B cell (primary cell): ENCODE data around the gene ALPL. TPM values are rescaled to one million over a fixed set of nuclear protein-coding genes. Genes with fewer than 3 reads are reported as not detected.

Experiments used
- ATAC-seq: fragments of 200-7000 bp; cut with Tn5 transposase; one replicate; pipeline ENCODE4 v1.10.0; 2021; ENCODE audit warnings: low read depth, mild to moderate bottlenecking, moderate number of reproducible peaks, moderate library complexity
- CTCF ChIA-PET: fragments of 350-600 bp; sonication (Branson Sonifier 250); formaldehyde crosslinking; loops from one replicate; lab custom pipeline; 2021; ENCODE audit warnings: antibody characterized with exemption, inconsistent platforms; lab: Charles Lee
- POLR2A ChIA-PET: fragments of 350-600 bp; sonication (Branson Sonifier 250); formaldehyde crosslinking; loops from one replicate; lab custom pipeline; 2021; ENCODE audit warnings: antibody characterized with exemption; lab: Charles Lee
- DNase-seq: peaks from one replicate; pipeline ENCODE4 v3.0.0; 2013
- H2AFZ ChIP-seq: 2 replicates; pipeline ENCODE4 v1.6.1; 2012; ENCODE audit warnings: mild to moderate bottlenecking, low read depth, low read length; ENCODE audit not compliant: insufficient read depth, poor library complexity, severe bottlenecking
- H3K27ac ChIP-seq, 2 donors: 1 replicate in 1 of 2; 2 replicates in 1 of 2; pipeline ENCODE4 v1.5.1; 2012 to 2013; ENCODE audit warnings: low read length in 2 of 2, mild to moderate bottlenecking in 2 of 2, moderate library complexity in 1 of 2
- H3K27me3 ChIP-seq, 4 experiments: fragments of 200-600 bp in 1 of 4; sonication (generic) in 1 of 4; replicated peaks in 1 of 4; 1 replicate in 2 of 4; 2 replicates in 2 of 4; pipeline versions ENCODE4 v1.6.1 to v1.7.0; 2013 to 2016; ENCODE audit warnings: low read length in 3 of 4, mild to moderate bottlenecking in 2 of 4, mixed read lengths in 1 of 4, moderate library complexity in 1 of 4; ENCODE audit not compliant: insufficient read depth in 4 of 4, control insufficient read depth in 3 of 4; ENCODE audit errors: control extremely low read depth in 1 of 4
- H3K36me3 ChIP-seq, 2 experiments: replicated peaks in 1 of 2; 1 replicate in 1 of 2; 2 replicates in 1 of 2; pipeline versions ENCODE4 v1.6.1 to v1.7.1; 2013; ENCODE audit warnings: low read length in 1 of 2; ENCODE audit not compliant: insufficient read depth in 2 of 2, control insufficient read depth in 1 of 2; ENCODE audit errors: control extremely low read depth in 1 of 2, extremely low read depth in 1 of 2
- H3K4me1 ChIP-seq, 2 donors: fragments of 200-600 bp in 1 of 2; sonication (generic) in 1 of 2; 1 replicate in 1 of 2; 2 replicates in 1 of 2; pipeline versions ENCODE4 v1.5.1 to v1.6.1; 2013 to 2017; ENCODE audit warnings: low read length in 2 of 2; ENCODE audit not compliant: control insufficient read depth in 2 of 2, insufficient read depth in 2 of 2
- H3K4me2 ChIP-seq: replicated peaks from 2 replicates; pipeline ENCODE3; 2012; ENCODE audit warnings: mild to moderate bottlenecking, low read depth, low read length; ENCODE audit not compliant: poor library complexity, severe bottlenecking
- H3K4me3 ChIP-seq, 5 experiments: fragments of 200-600 bp in 1 of 5; sonication (generic) in 1 of 5; 1 replicate in 3 of 5; 2 replicates in 2 of 5; pipeline versions ENCODE4 v1.5.1 to v1.7.0; 2011 to 2016; ENCODE audit warnings: low read length in 4 of 5, mild to moderate bottlenecking in 4 of 5, low read depth in 2 of 5, control low read depth in 1 of 5, moderate library complexity in 1 of 5; ENCODE audit not compliant: insufficient read depth in 1 of 5; ENCODE audit errors: control extremely low read depth in 1 of 5, extremely low read depth in 1 of 5
- H3K79me2 ChIP-seq: fragments of 200-600 bp; sonication (generic); one replicate; pipeline ENCODE4 v1.6.0; 2016; ENCODE audit warnings: low read length; ENCODE audit not compliant: control insufficient read depth, insufficient read depth
- H3K9ac ChIP-seq: fragments of 200-600 bp; sonication (generic); 2 replicates; pipeline ENCODE4 v1.6.1; 2017; ENCODE audit warnings: mild to moderate bottlenecking, low read length, moderate library complexity
- H3K9me3 ChIP-seq, 3 donors: one replicate each; pipeline versions ENCODE4 v1.6.1 to v1.7.1; 2013; ENCODE audit warnings: low read length in 2 of 3; ENCODE audit not compliant: control insufficient read depth in 2 of 3, insufficient read depth in 1 of 3; ENCODE audit errors: control extremely low read depth in 1 of 3
- H4K20me1 ChIP-seq: 2 replicates; pipeline ENCODE4 v1.6.0; 2012; ENCODE audit warnings: mild to moderate bottlenecking, low read length; ENCODE audit not compliant: insufficient read depth, control insufficient read depth, poor library complexity, severe bottlenecking
- H3K27ac Mint-ChIP-seq: one replicate; pipeline ENCODE4 v1.8.0; 2021; ENCODE audit warnings: mixed read lengths
- H3K27me3 Mint-ChIP-seq: one replicate; pipeline ENCODE4 v1.8.0; 2021; ENCODE audit warnings: mixed read lengths
- H3K4me1 Mint-ChIP-seq: one replicate; pipeline ENCODE4 v1.8.0; 2021; ENCODE audit warnings: mixed read lengths
- H3K4me3 Mint-ChIP-seq: one replicate; pipeline ENCODE4 v1.8.0; 2021; ENCODE audit warnings: mixed read lengths
- H3K9me3 Mint-ChIP-seq: one replicate; pipeline ENCODE4 v1.8.0; 2022; ENCODE audit warnings: mixed read lengths; ENCODE audit not compliant: insufficient read depth
- CTCF ChIP-seq: fragments of 200-600 bp; IDR thresholded peaks from one replicate; pipeline ENCODE4 v1.8.0; 2022; ENCODE audit warnings: antibody characterized with exemption, mild to moderate bottlenecking
- EZH2 ChIP-seq: IDR thresholded peaks from 2 replicates; pipeline ENCODE4 v1.6.1; 2012; ENCODE audit warnings: borderline replicate concordance, low read depth, mild to moderate bottlenecking, moderate library complexity, low read length; ENCODE audit not compliant: insufficient read depth, poor library complexity, severe bottlenecking
- WGBS: methylation state at CpG from one replicate; pipeline ENCODE4 v1.1.5; 2013; ENCODE audit warnings: missing lambda C conversion rate; ENCODE audit not compliant: insufficient coverage; 5-methylcytosine and 5-hydroxymethylcytosine counted together
- intact Hi-C: fragments of 100-400 bp; cut with micrococcal nuclease; formaldehyde crosslinking; loops from one replicate; pipeline ENCODE4 v1.10.0; 2022
- polyA plus RNA-seq: library from polyadenylated mRNA; depleted of rRNA; stranded (reverse); fragments of >200 nt; gene quantifications from 2 replicates; pipeline ENCODE4 v1.2.3, GENCODE V29; 2012
- total RNA-seq, 2 donors: library from RNA; stranded (reverse); fragments of 120-200 nt in 1 of 2; gene quantifications; 1 replicate in 1 of 2; 2 replicates in 1 of 2; pipeline versions ENCODE4 v1.2.3 to v1.2.4, GENCODE V29; 2013 to 2022

Gene ALPL
- total and polyA plus RNA-seq, 2 donors (not counting 1 experiment from before 2014, with no cell fraction given): 1.6 to 12.2 TPM

- H3K9ac ChIP-seq: no peak overlapping the region
- peaks cover 9% of the 10 kb centered on the region for H3K27me3 Mint-ChIP-seq
- ATAC-seq: no peak
- H4K20me1 ChIP-seq: no peaks in the 10 kb centered on the region
- H3K9me3 Mint-ChIP-seq: no peaks in the 10 kb centered on the region
- ChIA-PET POLR2A (no interaction called here), CTCF (interaction anchor here (1.2 kb wide), 1 partner anchor 12 kb away, joined by 3 read pairs; no protein-coding TSS in a partner anchor)
- TF ChIP-seq EZH2 (no peak), CTCF (no peak)
- H3K36me3 ChIP-seq: no peaks in the 10 kb centered on the region
- no peak for DNase-seq
- no peak overlapping the region for H3K27ac ChIP-seq
- H3K79me2 ChIP-seq: no peaks in the 10 kb centered on the region
- intact Hi-C loops: no loop called here
- peaks cover 0 to 20% (median 6%) of the 10 kb centered on the region in 4 experiments for H3K27me3 ChIP-seq
- peaks cover 1% of the 10 kb centered on the region for H3K4me1 Mint-ChIP-seq
- peaks cover 0 to 1% (median 0%) of the 10 kb centered on the region in 3 donors for H3K9me3 ChIP-seq
- H3K4me3 Mint-ChIP-seq: no peak overlapping the region
- WGBS: 90% methylated on average over 26 of the region's 26 CpGs
- no peak overlapping the region for H3K4me2 ChIP-seq
- no peak overlapping the region for H3K4me3 ChIP-seq
- no peak overlapping the region for H3K27ac Mint-ChIP-seq
- H2AFZ ChIP-seq: no peak overlapping the region
- H3K4me1 ChIP-seq: no peaks in the 10 kb centered on the region
These were observed 68.1 kb downstream of the ALPL start for GRCh38 chr1:21577324-21577723.

GRCh38 chr1:21577933-21578332, 68.7 kb downstream of the ALPL start:
- Histone ChIP-seq H3K4me1 (no peaks in the 10 kb centered on the region), H2AFZ (no peak overlapping the region), H3K4me3 (no peak overlapping the region), H3K36me3 (no peaks in the 10 kb centered on the region), H3K27me3 (peaks cover 0 to 17% (median 4%) of the 10 kb centered on the region in 4 experiments), H3K9ac (no peak overlapping the region), H3K9me3 (no peaks in the 10 kb centered on the region), H3K4me2 (no peak overlapping the region), H3K79me2 (no peaks in the 10 kb centered on the region), H3K27ac (no peak overlapping the region), H4K20me1 (no peaks in the 10 kb centered on the region)
- Mint-ChIP-seq H3K4me3 (no peak overlapping the region), H3K27ac (no peak overlapping the region), H3K4me1 (peaks cover 1% of the 10 kb centered on the region), H3K27me3 (peaks cover 12% of the 10 kb centered on the region), H3K9me3 (no peaks in the 10 kb centered on the region)
- ChIA-PET CTCF (no interaction called here), POLR2A (no interaction called here)
- WGBS: 97% methylated on average over 5 of the region's 9 CpGs
- TF ChIP-seq EZH2 (no peak), CTCF (no peak)
- ATAC-seq (no peak), DNase-seq (no peak)
- intact Hi-C loops: no loop called here
